DMS 273 treated with DMSO at 0.1 percent for 48 hours (cell line): Measurements from ENCODE around the gene POC1B.

Experiments used
- DNase-seq: peaks from one replicate; lab custom pipeline; 2025; lab: John Stamatoyannopoulos, UW

POC1B gene

DNA sequence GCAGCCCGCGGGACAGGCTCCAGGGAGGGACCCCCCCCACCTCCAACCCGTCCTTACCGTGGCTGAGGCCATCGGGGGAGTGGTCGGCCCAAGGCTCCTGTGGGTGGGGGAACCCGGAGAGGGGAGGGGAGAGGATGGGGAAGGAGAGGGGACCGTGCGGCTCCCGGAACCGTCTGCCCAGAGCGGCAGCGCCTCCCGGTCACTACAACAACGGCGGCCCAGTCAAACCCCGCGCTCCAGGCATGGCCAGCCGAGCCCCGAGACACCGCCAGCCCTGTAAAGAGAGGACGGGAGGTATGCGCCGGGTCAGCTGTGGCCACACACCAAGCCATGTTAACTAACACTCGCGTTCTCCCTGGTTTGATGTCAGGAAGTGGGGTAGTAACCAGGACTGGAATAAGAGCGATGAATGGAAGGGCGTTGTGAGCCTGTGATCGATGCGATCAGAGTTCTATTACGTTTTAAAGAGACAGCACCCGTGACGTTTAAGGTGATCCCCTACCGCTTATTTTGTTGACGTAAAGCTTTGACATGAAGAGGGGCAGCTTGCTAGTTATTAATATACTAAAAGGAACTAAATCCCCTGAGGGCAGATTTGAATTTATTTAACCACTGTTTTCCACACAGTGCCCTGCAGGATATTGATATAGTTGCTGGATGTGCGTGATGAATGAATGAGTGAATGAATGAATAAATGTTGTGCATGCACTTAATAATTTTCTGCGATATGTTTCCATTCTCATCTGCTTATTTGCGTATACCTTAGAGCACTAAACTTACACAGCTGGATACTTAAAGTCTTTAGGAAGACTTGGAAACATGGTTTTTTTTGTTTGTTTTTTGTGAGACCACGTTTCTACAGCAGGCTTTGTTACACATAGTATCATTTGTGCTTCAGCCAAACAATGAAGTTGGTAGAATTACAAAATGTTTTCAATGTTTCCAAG, at the start of gene POC1B:
Gene POC1B, minus strand, starts transcription at position 224 of the 947 bp plus-strand sequence. Its CDS starts 152 bp downstream, at position 72.
- peak; percentile 60 for DNase-seq

DNA sequence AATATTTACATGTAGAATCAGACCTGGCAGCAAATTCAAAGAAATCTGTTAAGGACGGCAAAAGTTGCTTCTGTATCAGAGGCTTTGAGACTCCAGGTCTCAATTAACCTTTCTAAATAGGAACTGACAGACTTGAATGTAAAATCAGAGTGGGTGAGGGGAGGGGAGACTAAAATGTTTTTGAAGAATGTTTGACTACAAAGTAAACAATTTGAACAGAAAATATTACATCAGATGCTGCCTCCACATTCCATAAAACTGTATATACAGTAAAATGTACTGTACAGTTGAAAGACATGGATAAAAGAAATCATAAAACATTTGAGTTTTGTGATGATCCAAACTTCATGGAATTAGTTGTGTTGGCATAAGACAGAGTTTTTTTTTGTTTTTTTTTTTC, 49.5 kb upstream of the POC1B start:
- no peak for DNase-seq

DNA sequence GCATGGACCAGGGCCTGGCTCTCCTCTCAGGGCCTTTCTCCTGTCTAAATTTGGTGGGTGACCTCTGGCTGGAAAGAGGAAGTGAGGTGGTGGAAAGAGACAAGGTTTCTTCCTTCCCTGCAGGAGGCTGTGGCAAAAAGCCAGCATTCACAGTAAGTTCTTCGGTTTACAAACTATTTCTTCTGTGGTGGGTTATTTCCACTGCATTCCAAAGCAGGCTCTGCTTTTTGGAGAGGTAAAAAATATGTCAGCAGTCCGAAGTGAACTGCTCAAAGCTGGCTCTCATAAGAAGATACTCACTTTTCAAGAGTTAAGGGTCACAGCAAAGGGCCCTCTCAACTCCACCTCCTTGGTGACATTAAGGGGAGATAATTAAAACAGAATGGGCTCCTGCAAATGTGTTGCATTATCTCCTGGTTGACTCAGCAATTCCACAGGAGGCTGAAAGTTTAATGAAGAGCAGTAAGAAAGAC, 48.9 kb upstream of the POC1B start:
- DNase-seq: no peak

DNA sequence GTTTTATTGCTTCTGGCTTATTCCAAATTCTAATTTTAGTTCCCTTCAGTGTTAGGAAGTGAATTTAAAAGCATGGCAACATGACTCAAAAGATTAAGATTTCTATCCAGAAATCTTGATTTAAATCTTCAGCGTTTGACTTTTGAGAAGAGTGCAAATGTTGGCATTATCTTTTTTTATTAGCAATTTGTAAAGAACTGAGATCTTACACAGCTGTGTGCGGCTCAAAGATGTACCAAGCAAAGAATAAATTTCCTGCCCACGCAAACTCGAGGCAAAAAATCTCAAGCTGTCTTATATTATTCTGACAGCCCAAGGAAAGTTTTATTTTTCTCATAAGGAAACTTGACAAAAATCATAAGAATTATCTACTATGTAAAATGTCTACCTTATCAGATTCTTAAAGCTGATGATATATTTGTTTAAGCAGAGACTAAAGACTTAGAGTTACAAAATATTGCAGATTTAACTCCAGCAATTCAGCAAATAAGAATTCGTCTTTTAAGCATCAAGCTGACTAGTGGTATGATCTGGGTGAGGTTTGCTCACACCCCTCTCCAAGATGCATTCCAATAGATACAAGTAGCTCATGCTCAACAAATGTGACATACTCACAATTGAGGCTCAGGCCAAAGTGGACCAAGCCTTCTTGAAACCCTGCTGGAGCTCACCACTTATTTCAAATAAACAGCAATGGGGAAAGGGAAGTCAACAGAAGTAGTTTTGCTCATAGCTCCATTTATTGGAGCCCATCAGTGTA, 47.4 kb upstream of the POC1B start:
- no peak for DNase-seq

DNA sequence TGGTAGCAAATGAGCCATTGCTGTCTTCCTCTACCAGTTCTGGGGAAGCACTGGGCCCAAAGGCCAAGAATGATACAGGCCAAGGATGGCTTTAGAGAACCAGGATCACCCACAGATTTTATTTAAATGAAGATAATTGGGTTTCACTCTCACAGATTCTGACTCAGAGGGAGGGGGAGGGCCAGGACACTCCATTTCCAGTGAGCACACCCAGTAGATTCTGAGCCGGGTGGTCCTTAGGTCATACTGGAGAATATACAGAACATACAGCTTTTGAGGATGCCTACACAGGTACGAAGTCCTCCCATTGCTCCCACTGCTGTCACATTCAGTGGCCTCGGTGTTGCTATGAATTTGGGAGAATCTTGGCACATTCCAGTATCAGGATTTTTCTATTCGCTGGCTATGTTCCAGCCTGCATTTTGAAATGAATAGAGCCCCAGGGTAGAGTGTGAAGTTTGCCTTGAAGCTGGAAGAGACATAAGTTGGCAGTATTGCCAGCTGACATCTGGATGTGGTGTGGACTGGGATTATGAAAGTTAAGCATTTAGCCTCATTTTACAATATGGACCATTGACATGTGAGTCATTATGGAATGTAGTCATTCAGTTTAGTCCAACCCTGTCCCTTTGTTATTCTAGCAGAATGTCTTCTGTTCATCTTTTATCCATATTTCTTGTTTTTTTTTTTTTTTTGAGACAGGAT, 45.8 kb upstream of the POC1B start:
- no peak for DNase-seq

DNA sequence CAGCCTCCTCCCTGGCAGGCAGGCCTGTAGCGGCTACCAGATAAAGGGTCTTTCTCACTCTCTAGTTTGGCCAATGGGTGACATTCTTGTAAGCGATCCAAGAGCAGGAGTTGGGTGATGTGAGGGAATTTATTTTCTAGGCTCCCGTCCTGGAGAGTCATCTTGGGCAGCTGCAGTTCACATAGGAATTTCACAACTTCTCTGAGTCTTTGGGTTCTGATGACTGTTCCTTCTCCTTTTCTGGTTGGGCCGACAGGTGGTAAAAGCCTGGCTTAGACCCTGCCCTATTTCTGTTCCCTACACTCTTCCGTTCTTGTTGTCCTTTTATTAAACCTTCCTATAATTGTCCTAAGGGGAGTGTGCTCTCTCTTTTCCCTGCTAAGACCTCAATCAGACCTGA, 42.6 kb upstream of the POC1B start:
- DNase-seq: no peak

DNA sequence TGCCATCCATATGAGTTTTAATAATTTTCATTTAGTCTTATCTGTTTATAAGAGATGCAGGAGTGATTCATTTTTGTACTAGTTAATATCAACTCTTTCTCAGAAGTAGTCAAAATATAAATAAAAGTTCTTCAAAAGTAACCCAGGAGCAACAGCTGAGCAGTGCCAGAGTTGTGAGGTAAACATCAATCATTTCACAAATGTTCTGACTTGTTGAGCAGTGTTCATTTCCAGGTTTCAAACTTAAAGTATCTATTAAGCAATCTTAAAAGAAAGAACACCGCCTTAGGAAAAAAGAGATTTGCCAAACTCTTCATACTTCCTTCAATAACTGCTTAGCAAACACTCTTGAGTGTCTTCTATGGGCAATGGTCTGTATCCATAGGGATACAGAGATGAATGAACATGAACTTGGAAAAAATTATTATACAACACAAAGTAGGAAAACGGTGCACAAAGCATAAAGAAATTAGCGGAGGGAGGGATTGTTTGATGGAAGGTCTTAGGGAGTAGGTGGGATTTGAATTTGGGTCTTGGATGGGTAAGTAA, 41.9 kb upstream of the POC1B start:
- no peak for DNase-seq

DNA sequence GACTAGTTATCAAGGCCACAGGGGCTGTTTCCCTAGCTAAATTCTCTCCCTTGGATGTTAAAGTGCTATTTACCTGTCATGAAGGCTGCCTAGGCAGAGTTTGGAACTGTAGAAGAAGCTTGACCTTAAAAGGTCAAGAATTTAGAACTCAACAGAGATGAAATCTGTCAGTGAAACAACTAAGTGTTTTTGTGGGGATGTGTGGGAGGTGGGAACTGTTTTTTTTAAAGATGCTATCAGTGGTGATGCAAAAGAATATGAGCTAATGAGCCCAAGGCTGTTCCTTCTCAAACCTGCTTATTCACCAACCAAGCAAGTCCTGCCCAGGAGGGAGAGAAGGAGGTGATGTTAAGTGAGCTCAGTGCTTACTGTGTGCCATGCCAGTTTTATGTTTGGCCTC, 40.8 kb upstream of the POC1B start:
- no peak for DNase-seq

DNA sequence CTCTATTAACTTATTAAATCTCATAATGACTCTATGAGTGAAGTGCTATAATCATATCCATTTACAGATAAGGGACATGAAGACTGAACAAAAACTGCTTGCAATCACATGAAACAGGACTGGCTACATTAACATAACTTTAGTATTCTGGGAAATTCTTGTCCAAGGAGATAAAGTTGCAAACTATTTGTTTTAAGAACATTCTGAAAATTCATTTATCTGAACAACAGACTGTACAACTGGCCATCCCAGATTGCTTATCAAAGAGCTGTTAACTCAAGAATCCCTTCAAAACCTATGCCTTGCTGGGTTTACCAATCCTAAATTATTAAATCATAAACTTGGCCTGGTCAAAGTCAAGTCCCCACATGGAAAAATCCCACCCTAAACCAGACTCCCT, 39.2 kb upstream of the POC1B start:
- no peak for DNase-seq

DNA sequence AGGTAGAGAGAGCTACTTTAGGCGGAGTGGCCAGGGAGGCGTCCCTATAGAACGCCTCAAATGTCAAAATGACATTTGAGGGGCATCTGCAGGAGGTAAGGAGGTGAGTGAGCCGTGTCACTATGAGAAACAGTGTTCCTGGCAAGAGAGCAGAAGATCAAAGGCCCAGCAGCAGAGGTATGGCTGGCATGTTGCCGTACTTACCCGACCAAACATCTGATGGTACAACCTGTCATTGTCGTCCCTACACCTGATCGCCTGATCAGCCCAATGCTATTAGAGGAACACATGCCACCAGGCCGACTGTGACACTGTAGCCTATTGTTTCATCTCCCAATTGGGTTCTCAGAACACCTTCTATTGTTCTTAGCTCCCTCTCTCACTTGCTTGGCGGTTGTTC, 33.9 kb upstream of the POC1B start:
- DNase-seq: no peak

DNA sequence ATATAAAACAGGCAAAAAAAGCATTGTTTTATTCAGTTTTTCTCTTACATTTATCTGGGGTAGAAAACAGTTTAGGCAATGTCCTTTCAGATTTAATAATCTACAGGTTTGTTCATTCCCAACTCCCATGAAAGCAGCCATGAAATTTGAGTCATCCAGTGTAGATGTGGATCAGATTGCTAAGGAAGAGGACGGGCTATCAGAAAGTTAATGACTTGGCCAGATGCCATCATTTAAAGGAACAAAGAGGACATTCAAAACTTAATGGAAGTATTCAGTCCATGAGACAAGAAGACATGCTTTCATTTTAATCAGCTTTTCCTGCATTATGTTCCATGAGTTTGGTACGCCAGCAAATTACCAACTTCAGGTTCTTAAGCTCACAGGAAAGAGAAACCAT, 31.1 kb upstream of the POC1B start:
- no peak for DNase-seq

DNA sequence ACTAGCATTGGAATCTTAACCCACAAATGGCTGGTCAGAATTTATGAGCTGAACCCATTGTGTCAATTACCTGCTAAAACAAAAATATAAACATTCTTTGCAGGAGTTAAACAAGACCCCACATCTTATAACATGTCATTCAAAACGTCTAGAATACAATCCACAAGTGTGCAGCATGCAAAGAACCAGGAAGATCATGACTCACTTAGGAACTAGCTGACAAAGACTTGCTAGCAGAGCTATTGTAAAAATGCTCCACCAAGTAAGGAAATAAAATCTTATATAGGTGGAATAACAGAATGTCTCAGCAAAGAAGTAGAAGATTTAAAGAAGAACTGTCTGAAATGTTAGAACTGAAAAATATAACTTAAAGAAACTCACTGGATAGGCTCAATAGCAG, 26.5 kb upstream of the POC1B start:
- DNase-seq: no peak

DNA sequence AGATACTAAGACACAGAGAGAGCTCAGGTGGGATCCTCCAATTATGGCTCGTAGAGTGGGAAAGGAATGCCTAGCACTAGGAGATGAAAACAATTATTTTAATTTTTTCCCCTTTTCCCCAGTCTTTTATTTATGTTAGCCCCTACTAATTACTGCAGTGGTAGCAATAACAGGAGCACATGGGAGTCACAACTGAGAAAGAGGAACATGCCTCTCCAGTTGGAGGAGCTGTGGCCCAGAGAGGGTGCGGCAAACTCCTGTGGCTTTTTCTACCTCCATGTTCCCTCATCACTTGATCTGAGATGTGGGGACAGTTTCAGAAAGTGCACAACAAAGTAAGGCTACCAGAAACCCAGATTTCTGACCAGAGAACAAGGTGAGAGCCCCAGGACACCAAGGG, 25.9 kb upstream of the POC1B start:
- no peak for DNase-seq

DNA sequence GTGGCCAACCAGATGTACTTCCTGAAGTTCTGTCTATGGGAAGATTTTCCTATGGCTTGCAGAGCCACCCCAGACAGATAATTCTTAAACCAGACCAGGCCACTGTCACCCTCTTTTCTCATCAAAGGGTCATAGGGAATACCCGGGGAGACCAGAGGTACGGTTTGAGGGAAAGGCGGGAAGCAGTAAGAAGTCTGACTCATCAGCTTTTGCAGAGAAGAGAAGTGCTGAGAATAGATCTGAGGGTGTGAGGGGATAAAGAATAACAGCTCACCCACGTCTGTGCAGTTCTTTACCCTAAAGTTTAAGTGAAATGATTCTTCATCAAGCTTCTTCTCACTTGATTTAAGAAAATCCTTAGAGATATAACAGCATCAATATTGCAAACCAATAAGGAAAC, 21.3 kb upstream of the POC1B start:
- DNase-seq: no peak

DNA sequence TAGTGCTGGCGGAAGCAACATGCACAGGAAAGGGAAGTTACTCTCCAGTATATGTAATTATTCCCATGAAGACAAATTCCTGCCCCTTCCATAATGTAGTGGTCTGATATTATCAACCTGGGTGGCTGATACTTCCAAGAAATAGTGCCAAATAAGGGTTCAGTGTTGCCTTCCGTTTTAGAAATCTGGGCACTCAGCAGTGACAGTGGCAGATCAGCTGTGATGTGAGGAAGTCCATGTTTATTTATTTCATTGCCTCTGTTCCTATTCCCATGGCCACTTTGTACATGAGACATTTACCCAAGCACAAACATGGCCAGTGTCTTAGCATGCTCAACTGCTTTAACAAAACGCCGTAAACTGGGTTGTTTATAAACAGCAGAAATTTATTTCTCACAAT, 20.3 kb upstream of the POC1B start:
- DNase-seq: no peak

DNA sequence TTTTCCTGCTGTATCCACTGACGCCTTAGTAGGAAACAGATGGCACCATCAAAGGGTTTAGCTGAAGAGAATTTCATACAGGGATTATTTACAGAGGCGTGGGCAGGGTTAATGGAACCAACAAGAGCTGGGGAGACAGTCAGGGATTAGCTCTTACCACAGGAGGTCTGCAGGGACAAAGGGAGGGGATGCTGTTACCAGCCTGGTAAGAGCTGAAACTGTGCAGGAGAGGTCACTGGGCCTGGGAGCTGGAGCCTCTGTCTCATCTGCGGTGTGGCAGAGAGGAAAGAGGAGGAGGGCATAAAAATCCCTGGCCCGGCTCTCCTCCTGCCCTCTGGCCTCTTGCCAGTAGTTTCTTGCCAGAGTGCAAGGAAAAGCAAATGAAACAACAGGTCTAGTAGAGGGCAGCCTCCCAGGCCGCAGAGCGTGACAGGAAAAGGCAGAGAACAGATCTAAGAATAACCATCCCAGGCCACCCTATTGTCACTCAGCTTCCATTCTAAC, 18.9 kb upstream of the POC1B start:
- peak; percentile 83 for DNase-seq

DNA sequence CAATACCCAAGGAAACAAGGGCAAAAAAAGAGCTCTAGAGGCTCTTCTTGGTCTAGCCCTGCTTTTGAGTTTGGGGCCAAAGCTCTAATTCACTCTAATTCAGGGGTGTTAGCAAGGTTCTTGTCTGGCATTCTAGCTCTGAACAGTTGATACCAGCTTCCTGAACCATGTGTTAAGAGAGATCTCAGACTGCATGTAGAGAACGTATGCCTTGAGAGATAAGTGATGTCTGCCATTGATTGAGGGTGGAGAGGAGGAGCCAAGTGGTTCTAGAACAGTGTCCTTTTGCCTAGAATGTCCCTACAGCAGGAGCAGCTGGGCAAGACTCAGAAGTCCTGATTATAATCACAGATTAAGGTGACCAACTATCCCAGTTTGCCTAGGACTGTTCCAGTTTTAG, 18.2 kb upstream of the POC1B start:
- no peak for DNase-seq

DNA sequence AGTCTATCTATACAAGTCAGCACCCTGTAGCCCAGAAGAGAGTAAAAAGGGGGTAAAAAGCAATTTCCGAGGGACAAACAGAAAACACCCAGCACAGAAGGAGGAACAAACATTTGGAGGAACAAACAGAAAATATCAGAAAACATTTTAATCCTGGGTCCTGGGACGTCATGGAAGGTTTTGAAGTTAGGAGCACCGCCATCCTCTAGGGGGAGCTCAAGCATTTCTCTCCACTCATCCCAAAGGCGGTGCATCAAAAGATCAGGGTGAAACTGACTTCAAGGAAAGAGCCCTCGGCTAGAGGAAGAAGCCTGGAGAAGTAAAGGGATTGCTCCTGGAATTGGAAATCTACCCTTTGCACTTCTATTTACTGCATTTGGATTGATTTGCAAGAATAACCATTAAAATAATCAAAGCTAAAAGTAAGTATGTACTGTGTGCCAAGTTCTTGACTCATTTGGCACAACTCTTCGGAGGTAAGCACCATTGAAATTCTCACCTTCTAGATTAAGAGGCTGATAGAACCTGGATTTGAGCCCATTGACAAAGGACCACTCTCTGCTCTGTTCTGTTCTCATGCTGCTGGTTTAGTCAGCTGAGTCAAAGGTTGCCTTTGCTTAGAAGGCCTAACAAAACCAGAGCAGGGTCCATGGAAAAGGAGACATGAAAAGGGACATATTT, 17.2 kb upstream of the POC1B start:
- DNase-seq: peak; percentile 18

DNA sequence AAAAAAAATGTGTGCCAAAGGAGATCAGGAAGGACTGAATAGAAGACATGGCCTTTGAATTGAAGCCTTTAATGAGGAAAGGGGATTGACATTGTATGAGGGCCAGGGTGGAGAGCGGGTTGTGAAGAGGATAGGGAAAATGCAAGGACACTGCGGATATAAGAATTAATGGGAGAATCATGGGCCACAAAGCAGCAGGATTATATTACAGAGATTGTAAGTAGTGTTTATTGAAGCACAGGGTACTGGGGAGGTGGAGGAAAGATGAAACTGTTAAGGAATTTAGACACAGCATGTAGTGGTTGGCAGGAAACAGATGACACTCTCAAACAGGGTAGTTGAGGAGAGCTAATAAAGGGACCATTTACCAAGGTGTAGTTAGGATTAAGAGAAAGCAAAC, 16.4 kb upstream of the POC1B start:
- DNase-seq: no peak

DNA sequence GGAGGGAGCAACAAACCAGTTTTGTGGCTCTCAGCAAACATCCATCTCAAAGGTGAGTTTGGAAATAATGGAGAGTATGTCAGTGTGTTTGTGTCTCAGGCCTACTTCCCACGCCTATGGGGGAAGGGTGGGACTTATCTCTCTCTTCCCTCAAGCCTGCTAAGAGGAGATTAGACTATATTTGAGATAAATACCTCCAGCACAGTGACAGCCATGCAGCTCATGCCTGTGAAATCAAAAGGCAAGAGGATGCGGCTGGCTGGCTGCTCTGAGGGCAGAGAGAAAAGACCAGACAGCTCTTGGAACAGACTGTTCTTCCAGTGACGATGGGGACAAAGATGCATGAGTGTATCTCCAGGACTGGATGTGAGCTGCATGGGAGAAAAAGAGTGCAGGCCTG, 14.7 kb upstream of the POC1B start:
- no peak for DNase-seq

DNA sequence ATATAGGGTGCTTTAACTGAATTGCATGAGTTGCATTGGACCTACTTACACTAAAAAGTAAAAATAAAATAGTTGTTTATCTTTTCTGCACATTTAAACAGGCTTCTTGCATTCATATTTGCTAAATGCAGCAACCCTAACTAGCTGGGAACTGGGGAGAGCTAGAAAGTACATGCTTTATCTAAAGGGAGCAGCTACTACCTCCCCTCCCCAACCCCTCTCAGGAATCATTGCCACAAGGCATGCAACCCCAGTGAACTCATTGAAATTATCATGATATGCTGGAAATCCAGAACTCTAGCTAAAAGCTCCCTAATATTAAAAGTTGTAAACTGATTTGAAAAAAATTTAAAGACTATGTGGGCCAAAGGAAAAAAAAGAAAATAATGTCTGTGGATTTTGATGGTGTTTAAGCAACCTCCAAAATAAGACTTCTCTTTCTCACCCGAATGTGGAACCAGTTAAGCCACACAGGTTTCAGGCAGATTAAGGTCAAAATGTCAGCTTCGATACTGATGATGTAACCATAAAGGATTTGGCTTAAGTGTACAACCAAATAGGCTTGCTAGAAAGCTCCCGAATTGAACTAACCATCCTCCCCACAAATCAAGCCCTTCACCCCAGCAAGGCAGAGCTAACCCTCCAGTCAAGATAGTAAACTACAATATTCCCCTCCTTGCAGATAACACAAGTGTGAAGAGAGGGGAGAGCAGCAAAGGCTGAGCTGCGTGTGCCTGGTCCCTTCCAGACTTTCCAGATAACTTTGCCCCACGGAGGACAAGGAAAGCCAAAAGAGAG, 13.8 kb upstream of the POC1B start:
- no peak for DNase-seq
